ENCODE data around the gene ZNF536.
A peak's percentile ranks its signal among the peaks of the same experiment; 100 is the strongest.
"Not testable (repeated sequence)": the region's sequence is repeated elsewhere in the genome, so short reads cannot be mapped to it uniquely, and the experiment has no call there.

Gene ZNF536

DNA sequence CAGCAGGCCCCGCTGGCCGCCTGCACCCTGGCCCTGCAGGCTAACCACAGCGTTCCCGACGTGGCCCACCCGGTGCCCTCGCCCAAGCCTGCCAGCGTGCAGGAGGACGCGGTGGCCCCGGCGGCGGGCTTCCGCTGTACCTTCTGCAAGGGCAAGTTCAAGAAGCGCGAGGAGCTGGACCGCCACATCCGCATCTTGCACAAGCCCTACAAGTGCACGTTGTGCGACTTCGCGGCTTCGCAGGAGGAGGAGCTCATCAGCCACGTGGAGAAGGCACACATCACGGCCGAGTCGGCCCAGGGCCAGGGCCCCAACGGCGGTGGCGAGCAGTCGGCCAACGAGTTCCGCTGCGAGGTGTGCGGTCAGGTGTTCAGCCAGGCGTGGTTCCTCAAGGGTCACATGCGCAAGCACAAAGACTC lies 72.1 kb downstream of the ZNF536 start:
- Histone ChIP-seq H3K27ac (no peak overlapping the region), H3K4me1 (no peaks in the 10 kb centered on the region), H3K4me3 (no peak overlapping the region), H3K36me3 (no peaks in the 10 kb centered on the region), H3K9me3 (no peaks in the 10 kb centered on the region), H3K27me3 (peaks cover 0 to 2% of the 10 kb centered on the region in 2 donors)
- intact Hi-C loops (cut with DNase I; ENCODE audit: low total_unique reads) = no loop called here
- TF ChIP-seq, protein P1, sequence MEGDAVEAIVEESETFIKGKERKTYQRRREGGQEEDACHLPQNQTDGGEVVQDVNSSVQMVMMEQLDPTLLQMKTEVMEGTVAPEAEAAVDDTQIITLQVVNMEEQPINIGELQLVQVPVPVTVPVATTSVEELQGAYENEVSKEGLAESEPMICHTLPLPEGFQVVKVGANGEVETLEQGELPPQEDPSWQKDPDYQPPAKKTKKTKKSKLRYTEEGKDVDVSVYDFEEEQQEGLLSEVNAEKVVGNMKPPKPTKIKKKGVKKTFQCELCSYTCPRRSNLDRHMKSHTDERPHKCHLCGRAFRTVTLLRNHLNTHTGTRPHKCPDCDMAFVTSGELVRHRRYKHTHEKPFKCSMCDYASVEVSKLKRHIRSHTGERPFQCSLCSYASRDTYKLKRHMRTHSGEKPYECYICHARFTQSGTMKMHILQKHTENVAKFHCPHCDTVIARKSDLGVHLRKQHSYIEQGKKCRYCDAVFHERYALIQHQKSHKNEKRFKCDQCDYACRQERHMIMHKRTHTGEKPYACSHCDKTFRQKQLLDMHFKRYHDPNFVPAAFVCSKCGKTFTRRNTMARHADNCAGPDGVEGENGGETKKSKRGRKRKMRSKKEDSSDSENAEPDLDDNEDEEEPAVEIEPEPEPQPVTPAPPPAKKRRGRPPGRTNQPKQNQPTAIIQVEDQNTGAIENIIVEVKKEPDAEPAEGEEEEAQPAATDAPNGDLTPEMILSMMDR (IDR thresholded peaks at IDR 0.05) = no peak
- DNase-seq = peak in 1 of 2 donors; percentile 58

DNA sequence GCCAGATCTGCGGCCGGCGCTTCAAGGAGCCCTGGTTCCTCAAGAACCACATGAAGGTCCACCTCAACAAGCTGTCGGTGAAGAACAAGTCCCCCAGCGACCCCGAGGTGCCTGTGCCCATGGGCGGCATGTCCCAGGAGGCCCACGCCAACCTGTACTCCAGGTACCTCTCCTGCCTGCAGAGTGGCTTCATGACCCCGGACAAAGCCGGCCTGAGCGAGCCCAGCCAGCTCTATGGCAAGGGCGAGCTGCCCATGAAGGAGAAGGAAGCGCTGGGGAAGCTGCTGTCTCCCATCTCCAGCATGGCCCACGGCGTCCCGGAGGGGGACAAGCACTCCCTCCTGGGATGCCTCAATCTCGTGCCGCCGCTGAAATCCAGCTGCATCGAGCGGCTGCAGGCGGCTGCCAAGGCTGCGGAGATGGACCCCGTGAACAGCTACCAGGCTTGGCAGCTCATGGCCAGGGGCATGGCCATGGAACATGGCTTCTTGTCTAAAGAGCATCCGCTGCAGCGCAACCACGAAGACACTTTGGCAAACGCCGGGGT lies 72.6 kb downstream of the ZNF536 start:
- intact Hi-C loops (cut with DNase I; ENCODE audit: low total_unique reads) = no loop called here
- peak in 1 of 2 donors; percentile 44 for DNase-seq
- no peaks in the 10 kb centered on the region for H3K4me1 ChIP-seq
- no peak overlapping the region for H3K27ac ChIP-seq
- H3K4me3 ChIP-seq = no peak overlapping the region
- no peaks in the 10 kb centered on the region for H3K36me3 ChIP-seq
- TF ChIP-seq, protein P1 (IDR thresholded peaks at IDR 0.05) = no peak
- H3K9me3 ChIP-seq = no peaks in the 10 kb centered on the region
- peaks cover 0 to 2% of the 10 kb centered on the region in 2 donors for H3K27me3 ChIP-seq

DNA sequence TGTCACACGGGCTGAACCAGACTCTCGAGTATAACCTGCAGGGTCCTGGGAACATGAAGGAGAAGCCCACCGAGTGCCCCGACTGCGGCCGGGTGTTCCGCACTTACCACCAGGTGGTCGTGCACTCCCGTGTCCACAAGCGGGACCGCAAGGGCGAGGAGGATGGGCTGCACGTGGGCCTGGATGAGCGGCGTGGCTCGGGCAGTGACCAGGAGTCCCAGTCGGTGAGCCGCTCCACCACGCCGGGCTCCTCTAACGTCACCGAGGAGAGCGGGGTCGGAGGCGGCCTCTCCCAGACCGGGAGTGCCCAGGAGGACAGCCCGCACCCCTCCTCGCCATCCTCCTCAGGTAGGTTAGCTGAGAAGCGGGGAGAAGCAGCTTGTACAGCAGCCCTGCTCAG lies 73.2 kb downstream of the ZNF536 start:
- no peak overlapping the region for H3K27ac ChIP-seq
- TF ChIP-seq, protein P1 (IDR thresholded peaks at IDR 0.05) = no peak
- H3K4me1 ChIP-seq = no peaks in the 10 kb centered on the region
- intact Hi-C loops (cut with DNase I; ENCODE audit: low total_unique reads) = no loop called here
- no peak overlapping the region for H3K4me3 ChIP-seq
- peak in 1 of 2 donors; percentile 49 for DNase-seq
- no peaks in the 10 kb centered on the region for H3K36me3 ChIP-seq
- no peaks in the 10 kb centered on the region for H3K9me3 ChIP-seq
- peaks cover 0 to 2% of the 10 kb centered on the region in 2 donors for H3K27me3 ChIP-seq

DNA sequence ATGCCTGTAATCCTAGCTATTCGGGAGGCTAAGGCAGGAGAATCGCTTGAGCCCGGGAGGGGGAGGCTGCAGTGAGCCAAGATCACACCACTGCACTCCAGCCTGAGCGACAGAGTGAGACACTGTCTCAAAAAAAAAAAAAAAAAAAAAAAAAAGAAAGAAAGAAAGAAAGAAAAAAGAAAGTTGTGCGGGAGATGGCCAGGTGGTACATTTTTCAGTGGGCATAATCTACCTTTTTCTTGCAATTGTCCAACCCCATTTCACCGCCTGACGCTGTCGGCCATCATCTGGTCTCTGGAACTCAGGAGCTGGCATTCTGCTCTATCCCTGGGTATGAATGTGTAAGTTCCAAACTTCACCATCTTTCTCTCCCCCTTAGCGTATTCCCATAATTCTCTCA lies 73.9 kb downstream of the ZNF536 start:
- H3K27me3 ChIP-seq; H3K36me3 ChIP-seq; H3K9me3 ChIP-seq; H3K4me1 ChIP-seq; intact Hi-C loops (cut with DNase I; ENCODE audit: low total_unique reads); DNase-seq; H3K4me3 ChIP-seq; H3K27ac ChIP-seq: not testable (repeated sequence)

DNA sequence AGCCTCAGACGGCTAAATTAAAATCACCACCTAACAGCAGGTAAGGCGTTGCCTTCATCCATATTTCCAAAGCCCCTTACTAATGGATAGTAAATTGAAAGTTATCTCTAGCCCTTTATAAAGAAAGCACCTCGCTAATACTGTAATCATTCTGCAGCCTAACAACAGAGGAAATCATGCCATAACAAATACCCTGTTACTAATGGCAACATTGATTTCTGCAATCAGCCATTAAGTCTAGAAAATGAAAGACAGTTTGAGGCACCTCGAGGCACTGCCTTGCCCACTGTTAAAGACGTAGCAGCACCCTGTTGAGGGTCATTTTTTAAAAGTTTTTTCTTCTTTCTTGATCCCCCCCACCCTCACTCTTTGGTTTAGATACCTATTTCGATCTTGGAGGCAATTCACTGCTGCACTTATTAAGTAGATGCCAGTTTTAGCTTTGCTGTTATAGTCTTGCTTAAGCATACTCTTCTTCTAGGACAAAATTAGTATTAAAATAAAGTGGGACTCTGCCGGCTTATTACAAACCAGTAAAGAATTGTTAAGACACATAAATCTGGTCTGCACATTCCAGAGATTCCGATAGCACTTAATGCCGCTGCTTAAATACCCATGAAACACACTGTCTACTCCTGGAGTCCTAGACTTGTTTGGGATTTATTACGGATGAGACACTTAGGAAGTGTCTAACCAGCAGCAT lies 74.8 kb downstream of the ZNF536 start:
- DNase-seq = no peak
- H3K4me3 ChIP-seq = no peak overlapping the region
- no peaks in the 10 kb centered on the region for H3K9me3 ChIP-seq
- no peak overlapping the region for H3K27ac ChIP-seq
- H3K4me1 ChIP-seq = no peaks in the 10 kb centered on the region
- H3K36me3 ChIP-seq = no peaks in the 10 kb centered on the region
- intact Hi-C loops (cut with DNase I; ENCODE audit: low total_unique reads) = no loop called here
- H3K27me3 ChIP-seq = no peaks in the 10 kb centered on the region
- TF ChIP-seq, protein P1 (IDR thresholded peaks at IDR 0.05) = no peak

DNA sequence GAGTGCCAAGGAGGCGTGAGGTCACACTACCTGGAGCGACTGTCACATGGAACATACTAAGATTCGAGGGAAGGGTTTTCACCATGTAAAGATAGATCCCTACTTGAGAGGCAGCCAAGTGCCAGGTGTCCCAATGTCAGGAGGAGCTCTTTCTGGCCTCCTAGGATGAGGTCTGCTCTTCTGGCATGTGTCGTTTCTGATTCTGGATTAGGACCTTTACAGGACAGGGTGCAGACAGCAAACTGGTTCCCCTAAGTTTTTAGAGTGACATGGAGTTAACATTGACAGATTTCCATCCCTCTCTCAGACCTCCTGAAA lies 75.3 kb downstream of the ZNF536 start:
- intact Hi-C loops (cut with DNase I; ENCODE audit: low total_unique reads) = no loop called here
- H3K9me3 ChIP-seq = no peaks in the 10 kb centered on the region
- TF ChIP-seq, protein P1 (IDR thresholded peaks at IDR 0.05) = no peak
- no peak overlapping the region for H3K4me3 ChIP-seq
- H3K36me3 ChIP-seq = no peaks in the 10 kb centered on the region
- no peaks in the 10 kb centered on the region for H3K4me1 ChIP-seq
- no peak overlapping the region for H3K27ac ChIP-seq
- H3K27me3 ChIP-seq = no peaks in the 10 kb centered on the region
- peak in 1 of 2 donors; percentile 32 for DNase-seq

All from tibial artery (tissue), 4 donors.